HCT116 (cell line): ENCODE data around the gene SPCS3. TPM values are rescaled to one million over a fixed set of nuclear protein-coding genes. Genes with fewer than 3 reads are reported as not detected.
"Not testable (repeated sequence)": the region's sequence is repeated elsewhere in the genome, so short reads cannot be mapped to it uniquely, and the experiment has no call there.

ENCODE experiments used
- ATAC-seq: fragments of 200-7000 bp; cut with Tn5 transposase; 2 replicates; pipeline ENCODE4 v1.9.1; 2020; ENCODE audit warnings: mild to moderate bottlenecking, moderate library complexity
- BruUV-seq: library from RNA; stranded (reverse); fragments of 400-500 nt; replicated peaks from 2 replicates; lab custom pipeline; 2021; lab: Mats Ljungman, UMichigan
- CTCF ChIA-PET: fragments of 300-600 bp; sonication (Branson Sonifier 250); formaldehyde crosslinking; loops from one replicate; lab custom pipeline; 2021; ENCODE audit warnings: antibody characterized with exemption; lab: Charles Lee
- POLR2A ChIA-PET: fragments of 300-600, 350-600 bp; sonication (Branson Sonifier 250); formaldehyde crosslinking; loops from one replicate; lab custom pipeline; 2021; ENCODE audit warnings: antibody characterized with exemption; lab: Charles Lee
- RAD21 ChIA-PET, 2 experiments: fragments of 300-600 bp; sonication (Branson Sonifier 250); formaldehyde crosslinking; loops; one replicate each; lab custom pipeline; 2023; ENCODE audit warnings: low total read pairs in 2 of 2; ENCODE audit not compliant: uncharacterized antibody in 2 of 2, unreplicated experiment in 2 of 2, low non-redundant PET in 1 of 2; lab: Charles Lee
- DNase-seq: peaks from one replicate; pipeline ENCODE4 v3.0.0-alpha.2; 2010; ENCODE audit warnings: low read depth, low spot score
- H2AFZ ChIP-seq: fragments of 200-600 bp; shearing (Covaris generic), sonication (generic); 2 replicates; pipeline ENCODE4 v1.6.1; 2017; ENCODE audit warnings: low read depth, mixed run types, mixed read lengths, antibody characterized with exemption, low read length; ENCODE audit not compliant: poor library complexity, severe bottlenecking
- H3K27ac ChIP-seq: 2 replicates; pipeline ENCODE4 v1.5.1; 2012; ENCODE audit warnings: low read depth, low read length
- H3K27me3 ChIP-seq: fragments of 200-600 bp; sonication (generic); 2 replicates; pipeline ENCODE4 v1.6.1; 2016; ENCODE audit warnings: mixed run types, low read length, mixed read lengths; ENCODE audit not compliant: insufficient read depth
- H3K36me3 ChIP-seq, 2 experiments: fragments of 200-500 bp in 1 of 2; fragments of 200-600 bp in 1 of 2; sonication (Bioruptor generic) in 1 of 2; sonication (generic) in 1 of 2; 2 replicates each; pipeline versions ENCODE4 v1.5.1 to v1.6.1; 2014 to 2016; ENCODE audit warnings: low read length in 2 of 2, inconsistent platforms in 1 of 2, mixed read lengths in 1 of 2, mixed run types in 1 of 2; ENCODE audit not compliant: insufficient read depth in 2 of 2, control insufficient read depth in 1 of 2
- H3K4me1 ChIP-seq, 2 experiments: fragments of 200-600 bp in 1 of 2; sonication (generic) in 1 of 2; 2 replicates each; pipeline versions ENCODE4 v1.5.1 to v1.6.1; 2012 to 2017; ENCODE audit warnings: low read length in 2 of 2, inconsistent platforms in 1 of 2, mild to moderate bottlenecking in 1 of 2, mixed read lengths in 1 of 2, mixed run types in 1 of 2, moderate library complexity in 1 of 2; ENCODE audit not compliant: insufficient read depth in 2 of 2, control insufficient read depth in 1 of 2
- H3K4me2 ChIP-seq: fragments of 200-600 bp; sonication (generic); 2 replicates; pipeline ENCODE4 v1.6.1; 2017; ENCODE audit warnings: mixed run types, low read length, mixed read lengths
- H3K4me3 ChIP-seq, 2 experiments: fragments of 200-600 bp in 1 of 2; sonication (generic) in 1 of 2; replicated peaks in 1 of 2; 2 replicates each; pipeline ENCODE4 v1.5.1; 2011 to 2016; ENCODE audit warnings: low read length in 2 of 2, control low read depth in 1 of 2, low read depth in 1 of 2, mild to moderate bottlenecking in 1 of 2, mixed read lengths in 1 of 2, mixed run types in 1 of 2
- H3K79me2 ChIP-seq: fragments of 200-600 bp; sonication (generic); 2 replicates; pipeline ENCODE4 v1.6.1; 2017; ENCODE audit warnings: mild to moderate bottlenecking, mixed run types, low read length, moderate library complexity, mixed read lengths; ENCODE audit not compliant: insufficient read depth
- H3K9ac ChIP-seq: fragments of 200-600 bp; sonication (generic); 2 replicates; pipeline ENCODE4 v1.6.1; 2016; ENCODE audit warnings: low read length, mixed read lengths
- H3K9me2 ChIP-seq: fragments of 200-600 bp; sonication (generic), shearing (Covaris generic); 2 replicates; pipeline ENCODE4 v1.6.1; 2017; ENCODE audit warnings: mixed run types, mild to moderate bottlenecking, moderate library complexity; ENCODE audit not compliant: insufficient read depth
- H3K9me3 ChIP-seq, 2 experiments: fragments of 200-500 bp in 1 of 2; fragments of 200-600 bp in 1 of 2; sonication (Bioruptor generic) in 1 of 2; sonication (generic) in 1 of 2; 2 replicates each; pipeline ENCODE4 v1.6.1; 2014 to 2017; ENCODE audit warnings: low read length in 2 of 2, mixed read lengths in 2 of 2, inconsistent platforms in 1 of 2, low read depth in 1 of 2, mild to moderate bottlenecking in 1 of 2, mixed run types in 1 of 2, moderate library complexity in 1 of 2; ENCODE audit not compliant: control insufficient read depth in 1 of 2, insufficient read depth in 1 of 2
- H4K20me1 ChIP-seq: fragments of 200-600 bp; sonication (generic), shearing (Covaris generic); 2 replicates; pipeline ENCODE4 v1.6.1; 2017; ENCODE audit warnings: mixed run types, mild to moderate bottlenecking, moderate library complexity; ENCODE audit not compliant: insufficient read depth
- ATF3 ChIP-seq: IDR thresholded peaks from 2 replicates; pipeline ENCODE4 v1.6.1; 2012
- POLR2A ChIP-seq: IDR thresholded peaks from 2 replicates; pipeline ENCODE4 v1.7.0; 2011; ENCODE audit warnings: borderline replicate concordance; ENCODE audit not compliant: insufficient read depth, insufficient read length; ENCODE audit errors: extremely low read depth
- ZFX ChIP-seq: fragments of 450-650 bp; IDR thresholded peaks from 2 replicates; pipeline ENCODE4 v1.6.1; 2017
- intact Hi-C: fragments of 100-400 bp; cut with micrococcal nuclease; formaldehyde crosslinking; loops from 2 replicates; pipeline ENCODE4 v1.10.0; 2022
- total RNA-seq: library from RNA; stranded (reverse); gene quantifications from one replicate; pipeline ENCODE4 v1.2.1, GENCODE V29; 2021; ENCODE audit not compliant: unreplicated experiment

Gene SPCS3
- total RNA-seq, 1 experiment from 2014 or later: 135 TPM

- Histone ChIP-seq H3K27me3 (no peaks in the 10 kb centered on the region), H3K27ac (no peak overlapping the region), H3K9me3 (peaks cover 0 to 6% of the 10 kb centered on the region in 2 experiments; a peak in 2 of 4 replicates), H3K9me2 (no peaks in the 10 kb centered on the region), H3K9ac (no peak overlapping the region), H3K4me3 (no peak overlapping the region), H3K4me2 (no peak overlapping the region), H3K79me2 (no peaks in the 10 kb centered on the region), H4K20me1 (no peaks in the 10 kb centered on the region), H3K36me3 (no peaks in the 10 kb centered on the region), H3K4me1 (no peaks in the 10 kb centered on the region), H2AFZ (no peak overlapping the region)
- no TSS peak for BruUV-seq
- TF ChIP-seq POLR2A (no peak), ZFX (no peak), ATF3 (no peak)
- no peak for DNase-seq
- ATAC-seq: no peak
- POLR2A ChIA-PET: no interaction called here
- RAD21 ChIA-PET: no interaction called here
- intact Hi-C loops: no loop called here
- CTCF ChIA-PET: no interaction called here
Observed at GRCh38 chr4:176343286-176343685, 23.5 kb downstream of the SPCS3 start.

DNA sequence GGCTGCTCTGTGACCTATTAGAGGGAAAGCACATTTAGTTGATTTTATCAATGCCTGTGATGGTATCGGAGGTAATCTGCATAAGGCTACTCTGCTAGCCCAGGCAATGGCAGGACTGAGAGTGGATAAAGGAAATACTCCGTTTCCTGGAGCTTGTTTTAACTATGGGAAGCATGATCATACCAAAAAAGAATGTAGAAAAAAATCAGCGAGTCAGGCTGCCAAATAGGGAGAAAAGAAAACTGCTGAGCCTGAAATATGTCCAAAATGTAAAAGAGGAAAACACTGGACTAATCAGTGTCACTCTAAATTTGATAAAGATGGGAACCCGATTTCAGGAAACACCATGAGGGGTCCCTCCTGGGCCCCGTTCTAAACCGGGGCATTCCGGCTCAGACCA, 25.6 kb downstream of the SPCS3 start:
- intact Hi-C loops, CTCF ChIA-PET, H3K4me2 ChIP-seq, H3K36me3 ChIP-seq, DNase-seq, H2AFZ ChIP-seq, H3K9me3 ChIP-seq, ATAC-seq, POLR2A ChIA-PET, H4K20me1 ChIP-seq, H3K4me1 ChIP-seq, H3K27ac ChIP-seq, H3K79me2 ChIP-seq, RAD21 ChIA-PET, H3K4me3 ChIP-seq, H3K27me3 ChIP-seq, BruUV-seq, H3K9ac ChIP-seq, H3K9me2 ChIP-seq: not testable (repeated sequence)

GRCh38 chr4:176346836-176347235, 27.1 kb downstream of the SPCS3 start:
- CTCF ChIA-PET, H3K9me2 ChIP-seq, H4K20me1 ChIP-seq, H3K4me3 ChIP-seq, DNase-seq, H3K9ac ChIP-seq, H3K79me2 ChIP-seq, POLR2A ChIA-PET, H3K27ac ChIP-seq, H3K4me1 ChIP-seq, ATAC-seq, intact Hi-C loops, H2AFZ ChIP-seq, RAD21 ChIA-PET, H3K36me3 ChIP-seq, H3K9me3 ChIP-seq, H3K4me2 ChIP-seq, H3K27me3 ChIP-seq, BruUV-seq: not testable (repeated sequence)
